GM12891 (cell line): Measurements from ENCODE around the gene CHCHD6.

Experiments
- POLR2A ChIP-seq: IDR thresholded peaks from 2 replicates; pipeline ENCODE4 v1.6.1; 2011; ENCODE audit warnings: low read depth, low read length, control low read depth
- POLR2AphosphoS5 ChIP-seq: IDR thresholded peaks from 2 replicates; pipeline ENCODE4 v1.6.1; 2011; ENCODE audit warnings: low read depth, low read length, control low read depth
- POU2F2 ChIP-seq: IDR thresholded peaks from 2 replicates; pipeline ENCODE4 v1.6.1; 2011; ENCODE audit warnings: low read depth, mild to moderate bottlenecking, control low read depth, low read length, moderate library complexity
- SPI1 ChIP-seq: IDR thresholded peaks from 2 replicates; pipeline ENCODE4 v1.6.1; 2011; ENCODE audit warnings: low read depth, low read length, control low read depth
- TAF1 ChIP-seq: IDR thresholded peaks from 2 replicates; pipeline ENCODE4 v1.6.1; 2011; ENCODE audit warnings: low read depth, low read length, control low read depth

DNA sequence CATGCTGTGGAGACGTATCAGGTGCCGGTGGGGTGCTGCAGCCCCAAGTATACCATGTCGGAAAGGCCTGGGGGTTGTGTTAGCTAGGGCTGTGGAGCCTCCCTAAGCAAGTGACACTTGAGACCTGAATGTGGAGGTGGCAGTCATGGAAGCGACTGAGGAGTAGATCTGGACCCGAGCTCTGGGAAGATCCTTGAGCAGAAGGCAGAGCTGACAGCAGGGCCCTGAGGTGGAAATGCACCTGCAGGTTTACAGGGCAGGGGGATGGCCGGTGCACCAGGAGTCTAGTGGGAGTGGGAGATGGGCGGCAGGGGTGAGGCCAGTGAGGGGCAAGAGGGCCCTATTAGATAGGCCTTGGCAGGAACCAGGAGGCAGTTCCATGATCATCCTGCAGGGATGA, 187.1 kb downstream of the CHCHD6 start:
- TF ChIP-seq POLR2A = no peak
- TF ChIP-seq POLR2AphosphoS5 = no peak
- no peak for TF ChIP-seq TAF1
- TF ChIP-seq POU2F2 = no peak
- TF ChIP-seq SPI1 = no peak
